Prostate gland (tissue), 2 donors: ENCODE data around the gene LYZL1. TPM values are rescaled to one million over a fixed set of nuclear protein-coding genes. Genes with fewer than 3 reads are reported as not detected.
"Not testable (repeated sequence)": the region's sequence is repeated elsewhere in the genome, so short reads cannot be mapped to it uniquely, and the experiment has no call there.

Experiments
- DNase-seq: peaks from one replicate; pipeline ENCODE4 v3.0.0-alpha.2; 2019; ENCODE audit warnings: low spot score
- H3K27ac ChIP-seq, 2 donors: fragments of 200-600 bp; sonication (generic); 2 replicates each; pipeline ENCODE4 v1.5.1; 2017 to 2019
- H3K27me3 ChIP-seq: fragments of 200-600 bp; sonication (generic); replicated peaks from 2 replicates; pipeline ENCODE4 v1.5.1; 2019; ENCODE audit not compliant: insufficient read depth
- H3K36me3 ChIP-seq, 2 donors: fragments of 200-600 bp; sonication (generic); 1 replicate in 1 of 2; 2 replicates in 1 of 2; pipeline versions ENCODE4 v1.5.1 to v1.8.1; 2017 to 2019
- H3K4me1 ChIP-seq: fragments of 200-600 bp; sonication (generic); replicated peaks from 2 replicates; pipeline ENCODE4 v1.5.1; 2019
- H3K4me3 ChIP-seq, 2 donors: fragments of 200-600 bp; sonication (generic); 2 replicates each; pipeline ENCODE4 v1.5.1; 2017 to 2019
- H3K9me3 ChIP-seq: fragments of 200-600 bp; sonication (generic); 2 replicates; pipeline ENCODE4 v1.5.1; 2017
- CTCF ChIP-seq, 4 experiments: fragments of 200-600 bp in 2 of 4; fragments of 450-650 bp in 2 of 4; sonication (generic) in 2 of 4; IDR thresholded peaks; 1 replicate in 3 of 4; 2 replicates in 1 of 4; pipeline ENCODE4 v1.5.1; 2016 to 2019; ENCODE audit warnings: antibody characterized with exemption in 4 of 4, mild to moderate bottlenecking in 2 of 4, moderate library complexity in 2 of 4
- POLR2A ChIP-seq: fragments of 450-650 bp; IDR thresholded peaks from one replicate; pipeline ENCODE4 v1.6.1; 2016; ENCODE audit warnings: antibody characterized with exemption, mild to moderate bottlenecking
- POLR2AphosphoS5 ChIP-seq: sonication (generic); formaldehyde crosslinking; IDR thresholded peaks from one replicate; pipeline ENCODE4 v1.6.1; 2017; ENCODE audit warnings: antibody characterized with exemption
- WGBS: methylation state at CpG from one replicate; pipeline ENCODE4 v1.1.5; 2018; 5-methylcytosine and 5-hydroxymethylcytosine counted together
- intact Hi-C: fragments of 100-400 bp; cut with DNase I; formaldehyde crosslinking; loops from one replicate; pipeline ENCODE4 v1.14.2; 2022
- total RNA-seq, 2 donors: library from RNA; depleted of rRNA; stranded (reverse); fragments of >200 nt; gene quantifications; one replicate each; pipeline ENCODE4 v1.1.0, GENCODE V29; 2016

LYZL1 gene
- 1 to 10 TPM in 1 of 2 donors, not detected in 1; 9.5 TPM for total RNA-seq

GRCh38 chr10:29288906-29289305 lies at the start of gene LYZL1:
Gene LYZL1 (plus strand): TSS chr10:29289070. CDS start chr10:29291868, 2,798 bp downstream.
- DNase-seq, H3K4me3 ChIP-seq, H3K9me3 ChIP-seq, H3K36me3 ChIP-seq, H3K27me3 ChIP-seq, H3K27ac ChIP-seq, intact Hi-C loops, H3K4me1 ChIP-seq: not testable (repeated sequence)
- 93% methylated on average over 6 of the region's 6 CpGs for WGBS

DNA sequence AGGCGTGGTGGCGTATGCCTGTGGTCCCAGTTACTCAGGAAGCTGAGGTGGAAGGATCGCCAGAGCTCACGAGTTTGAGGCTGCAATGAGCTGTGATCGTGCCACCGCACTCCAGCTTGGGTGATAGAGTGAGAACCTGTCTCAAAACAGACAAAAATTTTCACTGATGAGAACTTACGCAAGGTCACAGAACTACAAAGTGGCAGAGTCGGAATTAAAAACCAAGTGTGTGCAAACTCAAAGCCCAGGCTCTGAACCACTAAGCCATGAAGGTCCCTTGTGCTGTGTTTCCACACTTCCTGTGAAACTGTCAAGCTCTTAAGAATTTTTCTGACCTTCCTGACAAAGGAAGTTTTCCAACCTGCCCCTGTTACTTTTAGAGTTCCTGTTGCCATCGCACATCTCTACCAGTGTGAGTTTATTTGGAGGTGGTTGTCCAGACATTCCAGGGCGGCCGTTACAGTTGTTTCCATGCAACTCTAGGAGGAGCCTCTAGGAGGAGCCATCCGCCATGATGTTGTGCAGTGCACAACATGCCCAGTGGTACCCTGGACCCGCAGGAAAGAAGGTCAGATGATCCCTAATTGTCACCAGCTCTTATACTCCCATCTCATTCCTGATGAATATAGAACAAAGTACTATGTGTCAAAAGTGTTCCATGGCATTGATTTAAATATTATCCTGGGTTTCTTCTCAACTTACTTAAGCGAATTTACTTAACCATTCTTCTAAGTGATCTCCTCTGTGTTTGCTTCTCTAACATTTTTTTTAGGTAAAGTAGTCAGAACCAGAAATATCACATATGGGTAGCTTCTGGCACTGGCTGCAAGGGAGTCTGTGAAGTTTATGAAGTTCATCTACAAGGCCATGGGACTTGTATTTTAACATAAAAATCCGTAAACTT lies 49.0 kb upstream of the LYZL1 start:
- intact Hi-C loops, result no loop called here

DNA sequence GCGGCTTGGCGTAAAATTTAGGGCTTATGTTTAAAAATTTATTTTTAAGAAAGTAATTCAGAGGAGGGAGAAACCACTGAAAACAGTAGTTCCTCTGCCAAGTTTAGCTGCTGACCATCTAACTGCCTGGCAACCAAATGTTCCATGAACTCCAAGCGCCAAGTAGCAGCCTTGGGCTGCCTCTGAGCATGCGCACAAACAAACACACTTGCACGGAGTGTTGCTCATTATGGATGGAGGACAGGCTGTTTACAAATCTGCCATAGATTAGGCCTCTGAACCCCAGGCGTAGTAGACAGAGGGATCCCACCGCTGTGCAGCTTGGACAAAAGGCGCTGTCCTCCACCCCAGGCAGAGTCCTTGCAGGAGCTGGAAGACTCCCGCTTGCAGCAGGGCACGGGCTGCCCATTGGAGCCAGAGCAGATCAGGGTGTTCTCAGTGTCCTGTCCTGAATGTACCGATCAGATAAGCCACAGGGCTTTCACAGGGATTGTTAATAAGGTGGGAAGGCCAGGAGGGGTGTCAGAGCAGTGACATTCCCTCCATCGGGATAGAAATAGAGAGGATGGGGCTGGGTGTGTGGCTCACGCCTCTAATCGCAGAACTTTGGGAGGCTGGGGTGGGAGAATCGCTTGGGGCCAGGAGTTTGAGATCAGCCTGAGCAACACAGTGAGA lies 47.7 kb upstream of the LYZL1 start:
- 72% methylated on average over 15 of the region's 15 CpGs for WGBS
- intact Hi-C loops, result no loop called here
- no peak overlapping the region for H3K27ac ChIP-seq
- no peaks in the 10 kb centered on the region for H3K4me1 ChIP-seq
- H3K4me3 ChIP-seq, result no peak overlapping the region
- no peaks in the 10 kb centered on the region for H3K36me3 ChIP-seq
- no peaks in the 10 kb centered on the region for H3K9me3 ChIP-seq
- no peak for TF ChIP-seq POLR2AphosphoS5
- DNase-seq, result no peak
- H3K27me3 ChIP-seq, result no peaks in the 10 kb centered on the region

More for the DNA sequence above, 49.0 kb upstream of the LYZL1 start:
- no peaks in the 10 kb centered on the region for H3K27me3 ChIP-seq
- H3K27ac ChIP-seq, result no peak overlapping the region
- no peak for TF ChIP-seq POLR2AphosphoS5
- peak in 2 of 4 experiments; percentile 8 to 35 for TF ChIP-seq CTCF (IDR thresholded peaks at IDR 0.05)
- no peaks in the 10 kb centered on the region for H3K4me1 ChIP-seq
- DNase-seq, result no peak
- no peaks in the 10 kb centered on the region for H3K9me3 ChIP-seq
- 96% methylated on average over 15 of the region's 15 CpGs for WGBS
- no peaks in the 10 kb centered on the region for H3K36me3 ChIP-seq
- no peak overlapping the region for H3K4me3 ChIP-seq

DNA sequence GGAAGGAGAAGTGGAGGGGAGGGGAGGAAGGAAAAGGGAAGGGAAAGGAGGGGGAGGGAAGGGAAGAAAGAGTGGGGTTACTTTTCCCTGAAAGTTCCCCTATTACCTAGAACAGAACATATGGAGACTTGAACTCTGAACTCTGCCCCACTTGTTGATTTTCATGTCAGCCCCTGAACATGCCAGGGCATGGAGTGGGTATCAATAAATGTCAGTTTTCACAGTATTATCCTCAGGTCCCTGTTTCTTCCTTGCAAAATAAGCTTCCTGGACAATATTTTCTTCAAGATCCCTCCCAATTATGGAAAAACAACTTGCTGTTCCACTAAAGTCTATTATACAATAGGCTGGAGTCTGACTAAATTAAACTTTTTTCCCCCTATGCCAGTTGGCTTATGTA lies 46.9 kb upstream of the LYZL1 start:
- Histone ChIP-seq H3K9me3 (no peaks in the 10 kb centered on the region), H3K27ac (no peak overlapping the region), H3K36me3 (no peaks in the 10 kb centered on the region), H3K4me3 (no peak overlapping the region), H3K27me3 (no peaks in the 10 kb centered on the region), H3K4me1 (no peaks in the 10 kb centered on the region)
- TF ChIP-seq POLR2A (no peak), POLR2AphosphoS5 (no peak), CTCF (IDR thresholded peaks at IDR 0.05) (no peak)
- intact Hi-C loops, result no loop called here
- DNase-seq, result no peak

DNA sequence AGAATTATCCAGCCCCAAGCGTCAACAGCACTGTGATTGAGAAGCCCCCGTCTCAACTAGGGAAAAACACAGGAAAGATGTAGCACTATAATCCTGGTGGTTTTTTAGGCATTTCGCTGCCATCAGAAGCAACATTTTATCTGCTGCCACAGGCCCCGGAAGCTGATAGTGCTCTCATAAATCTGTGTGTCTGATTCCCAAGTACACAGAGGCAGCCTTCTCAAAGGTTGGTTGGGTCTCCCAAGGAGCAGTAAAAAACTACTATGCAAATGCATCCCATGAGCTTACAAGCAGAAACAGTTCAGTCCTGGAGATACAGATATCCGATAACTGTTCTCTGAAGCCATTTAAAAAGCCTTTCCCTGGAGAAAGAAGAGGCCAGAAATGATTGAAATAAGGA lies 45.8 kb upstream of the LYZL1 start:
- H3K36me3 ChIP-seq, result no peaks in the 10 kb centered on the region
- H3K4me3 ChIP-seq, result no peak overlapping the region
- H3K27me3 ChIP-seq, result no peaks in the 10 kb centered on the region
- WGBS, result 65% methylated on average over 5 of the region's 5 CpGs
- H3K4me1 ChIP-seq, result no peaks in the 10 kb centered on the region
- no peak overlapping the region for H3K27ac ChIP-seq
- intact Hi-C loops, result no loop called here
- no peaks in the 10 kb centered on the region for H3K9me3 ChIP-seq
- DNase-seq, result no peak
- no peak for TF ChIP-seq CTCF (IDR thresholded peaks at IDR 0.05)
- no peak for TF ChIP-seq POLR2A
- no peak for TF ChIP-seq POLR2AphosphoS5
